DND-41 (cell line): ENCODE results near the gene KIAA1958.

Source experiments
- ATAC-seq: fragments of 200-7000 bp; cut with Tn5 transposase; 3 replicates; pipeline ENCODE4 v1.9.1; 2021; ENCODE audit warnings: low read depth; ENCODE audit not compliant: insufficient read depth
- DNase-seq: peaks from one replicate; pipeline ENCODE4 v3.0.0-alpha.2; 2020
- H2AFZ ChIP-seq: 2 replicates; pipeline ENCODE4 v1.6.0; 2012; ENCODE audit warnings: low read depth, low read length
- H3K27ac ChIP-seq: 2 replicates; pipeline ENCODE4 v1.5.1; 2012; ENCODE audit warnings: low read length, inconsistent platforms
- H3K27me3 ChIP-seq: fragments of 200-600 bp; sonication (generic); 2 replicates; pipeline ENCODE4 v1.6.0; 2012; ENCODE audit warnings: low read length, mild to moderate bottlenecking, inconsistent platforms; ENCODE audit not compliant: insufficient read depth, poor library complexity
- H3K36me3 ChIP-seq: 2 replicates; pipeline ENCODE4 v1.5.1; 2012; ENCODE audit warnings: low read length, inconsistent platforms; ENCODE audit not compliant: insufficient read depth
- H3K4me1 ChIP-seq: 2 replicates; pipeline ENCODE4 v1.5.1; 2012; ENCODE audit warnings: mild to moderate bottlenecking, low read length; ENCODE audit not compliant: insufficient read depth
- H3K4me2 ChIP-seq: 2 replicates; pipeline ENCODE4 v1.6.0; 2012; ENCODE audit warnings: mild to moderate bottlenecking, moderate library complexity, low read length, inconsistent platforms; ENCODE audit not compliant: insufficient read depth
- H3K4me3 ChIP-seq, 2 experiments: fragments of 200-600 bp in 1 of 2; shearing (Covaris generic) in 1 of 2; 2 replicates each; pipeline ENCODE4 v1.5.1; 2012 to 2016; ENCODE audit warnings: inconsistent platforms in 2 of 2, low read length in 2 of 2, mild to moderate bottlenecking in 2 of 2, low read depth in 1 of 2, moderate library complexity in 1 of 2
- H3K79me2 ChIP-seq: 2 replicates; pipeline ENCODE4 v1.6.0; 2012; ENCODE audit warnings: low read length, inconsistent platforms; ENCODE audit not compliant: insufficient read depth
- H3K9ac ChIP-seq: 2 replicates; pipeline ENCODE4 v1.6.0; 2012; ENCODE audit warnings: low read depth, mild to moderate bottlenecking, inconsistent platforms, low read length, moderate library complexity
- H3K9me3 ChIP-seq: 2 replicates; pipeline ENCODE4 v1.5.1; 2012; ENCODE audit warnings: low read length, moderate library complexity, mild to moderate bottlenecking, inconsistent platforms; ENCODE audit not compliant: insufficient read depth, severe bottlenecking
- H4K20me1 ChIP-seq: 2 replicates; pipeline ENCODE4 v1.6.0; 2012; ENCODE audit warnings: low read length; ENCODE audit not compliant: insufficient read depth
- CTCF ChIP-seq: IDR thresholded peaks from 2 replicates; pipeline ENCODE4 v1.5.1; 2012; ENCODE audit warnings: borderline replicate concordance, low read length, moderate library complexity, mild to moderate bottlenecking; ENCODE audit not compliant: poor library complexity, severe bottlenecking; ENCODE audit errors: extremely low read depth
- EZH2 ChIP-seq: IDR thresholded peaks from 3 replicates; pipeline ENCODE4 v1.6.1; 2012; ENCODE audit warnings: borderline replicate concordance, low read depth, mild to moderate bottlenecking, moderate library complexity, low read length, inconsistent platforms; ENCODE audit not compliant: severe bottlenecking

KIAA1958 gene

GRCh38 chr9:112655668-112656067 lies 169.0 kb downstream of the KIAA1958 start:
- TF ChIP-seq CTCF, result no peak
- TF ChIP-seq EZH2, result no peak
- no peaks in the 10 kb centered on the region for H4K20me1 ChIP-seq
- no peak for ATAC-seq

GRCh38 chr9:112659906-112660305 lies 173.3 kb downstream of the KIAA1958 start:
- no peak overlapping the region for H3K9ac ChIP-seq
- H3K27ac ChIP-seq, result no peak overlapping the region
- no peaks in the 10 kb centered on the region for H3K9me3 ChIP-seq
- H3K27me3 ChIP-seq, result no peaks in the 10 kb centered on the region
- peaks cover 12% of the 10 kb centered on the region for H3K36me3 ChIP-seq
- TF ChIP-seq EZH2, result no peak
- TF ChIP-seq CTCF, result no peak
- ATAC-seq (no peak), DNase-seq (no peak)
- no peaks in the 10 kb centered on the region for H3K79me2 ChIP-seq
- H2AFZ ChIP-seq, result no peak overlapping the region
- H3K4me3 ChIP-seq, result no peak overlapping the region
- H3K4me2 ChIP-seq, result no peak overlapping the region
- no peaks in the 10 kb centered on the region for H4K20me1 ChIP-seq
- H3K4me1 ChIP-seq, result no peaks in the 10 kb centered on the region

More at GRCh38 chr9:112655668-112656067, 169.0 kb downstream of the KIAA1958 start:
- Histone ChIP-seq H3K79me2 (no peaks in the 10 kb centered on the region), H3K4me1 (no peaks in the 10 kb centered on the region), H3K4me3 (no peak overlapping the region), H3K9me3 (no peaks in the 10 kb centered on the region), H3K36me3 (peaks cover 12% of the 10 kb centered on the region), H3K27me3 (no peaks in the 10 kb centered on the region), H3K4me2 (no peak overlapping the region), H3K9ac (no peak overlapping the region), H3K27ac (no peak overlapping the region), H2AFZ (no peak overlapping the region)
- DNase-seq, result no peak

- no peak for ATAC-seq
Observed at GRCh38 chr9:112663681-112664080, 177.1 kb downstream of the KIAA1958 start.

More at GRCh38 chr9:112663681-112664080, 177.1 kb downstream of the KIAA1958 start:
- DNase-seq, result no peak
- Histone ChIP-seq H3K9me3 (no peaks in the 10 kb centered on the region), H3K27ac (no peak overlapping the region), H3K36me3 (peaks cover 12% of the 10 kb centered on the region), H4K20me1 (no peaks in the 10 kb centered on the region), H3K27me3 (no peaks in the 10 kb centered on the region), H2AFZ (no peak overlapping the region), H3K4me1 (no peaks in the 10 kb centered on the region), H3K4me2 (no peak overlapping the region), H3K79me2 (no peaks in the 10 kb centered on the region), H3K9ac (no peak overlapping the region), H3K4me3 (no peak overlapping the region)
- TF ChIP-seq EZH2 (no peak), CTCF (no peak)
